Brain pericyte (primary cell): ENCODE measurements around the gene MED12L.
A peak's percentile ranks its signal among the peaks of the same experiment; 100 is the strongest.
"Not testable (repeated sequence)": the region's sequence is repeated elsewhere in the genome, so short reads cannot be mapped to it uniquely, and the experiment has no call there.

Experiments
- DNase-seq: peaks from one replicate; pipeline ENCODE4 v3.0.0-alpha.2; 2012; ENCODE audit warnings: low read depth, low spot score

MED12L gene

DNA sequence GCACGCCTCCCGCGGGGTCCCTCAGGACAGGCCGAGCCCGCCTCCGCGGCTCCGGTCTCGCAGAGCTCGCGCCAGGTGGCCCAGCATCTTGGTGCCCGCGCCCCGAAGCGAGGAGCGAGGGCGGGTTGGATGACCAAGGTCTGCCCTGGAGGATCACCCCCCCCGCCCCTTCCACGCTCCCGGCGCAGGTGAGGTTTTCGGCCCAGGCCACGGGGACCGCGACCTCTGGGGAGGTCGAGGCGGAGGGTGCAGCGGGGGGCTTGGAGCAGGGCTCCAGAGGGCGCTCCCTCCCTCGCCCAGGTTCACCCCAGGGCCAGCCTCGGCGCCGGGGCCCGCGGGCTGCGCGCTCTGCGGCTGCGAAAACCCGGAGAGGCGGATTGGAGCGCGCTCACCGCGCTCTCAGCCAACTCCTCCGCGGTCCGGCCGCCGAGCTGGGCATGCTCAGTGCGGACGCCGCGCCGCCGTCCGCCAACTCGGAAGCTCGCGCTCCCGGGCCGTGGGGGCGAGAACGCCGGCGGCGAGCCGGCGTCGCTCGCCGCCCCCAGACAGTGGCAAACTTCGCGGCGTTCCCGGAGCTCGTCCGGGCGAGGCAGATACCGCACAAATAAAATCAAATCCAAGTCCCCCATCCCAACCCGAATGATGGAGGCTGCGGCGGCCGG is at the start of gene MED12L:
MED12L (plus strand) TSS at position 438 of the 662 bp plus-strand sequence. CDS start 1,263 bp downstream, outside the sequence.
- DNase-seq = peak; percentile 7

DNA sequence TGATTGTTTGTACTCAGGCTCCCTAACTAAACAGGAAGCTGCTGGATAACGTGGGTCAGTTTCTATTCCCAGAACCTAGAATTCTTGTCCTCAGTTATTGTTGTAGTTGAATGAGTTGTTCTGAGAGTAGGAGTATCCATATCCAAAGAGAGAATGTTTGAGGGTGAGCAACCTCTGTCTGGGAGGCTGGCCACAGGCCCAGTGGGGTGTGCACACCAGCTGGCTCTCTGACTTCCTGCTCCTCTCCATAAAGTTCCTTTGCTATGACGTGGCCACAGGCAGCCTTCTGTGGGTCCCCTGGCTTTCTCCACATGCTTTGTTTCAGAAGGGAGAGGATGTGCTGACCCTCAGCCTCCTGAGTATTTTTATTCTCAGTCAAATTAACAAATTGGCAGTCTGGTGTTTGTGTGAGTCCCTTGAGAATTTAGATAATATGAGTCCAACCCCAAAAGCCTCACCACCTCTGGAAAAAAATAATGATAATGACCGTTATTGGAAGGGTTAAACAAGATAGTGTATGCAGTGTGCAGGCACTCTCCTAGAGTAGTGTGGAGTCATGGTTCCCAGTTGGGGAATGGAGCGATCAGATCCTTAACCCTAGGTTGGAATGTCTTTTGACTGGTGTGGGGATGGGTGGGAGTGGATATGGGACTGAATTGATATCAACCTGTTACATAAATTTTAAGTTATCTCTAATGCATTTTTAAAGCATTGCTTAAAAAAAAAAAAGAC is 47.6 kb upstream of the MED12L start:
- peak; percentile 91 for DNase-seq

DNA sequence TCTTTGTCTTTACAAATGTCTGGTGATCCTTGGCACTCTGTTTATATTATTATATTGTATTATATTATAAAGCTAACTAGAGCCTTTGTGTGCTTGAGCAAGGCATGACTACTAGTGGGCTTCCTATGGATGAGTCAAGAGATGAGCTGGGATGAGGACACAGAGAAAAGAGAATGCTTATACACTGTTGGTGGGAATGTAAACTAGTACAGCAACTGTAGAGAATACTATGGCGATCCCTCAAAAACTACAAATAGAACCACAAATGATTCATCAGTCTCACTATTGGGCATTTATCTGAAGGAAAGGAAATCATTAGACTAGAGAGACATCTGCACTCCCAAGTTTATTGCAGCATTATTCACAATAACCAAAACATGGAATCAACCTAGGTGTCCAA is 40.8 kb upstream of the MED12L start:
- DNase-seq = no peak

- DNase-seq = no peak
Measured at GRCh38 chr3:151047636-151048035, 37.8 kb upstream of the MED12L start.

GRCh38 chr3:151051533-151051932 is 33.9 kb upstream of the MED12L start:
- DNase-seq = no peak

GRCh38 chr3:151052346-151052745 is 33.1 kb upstream of the MED12L start:
- no peak for DNase-seq

DNA sequence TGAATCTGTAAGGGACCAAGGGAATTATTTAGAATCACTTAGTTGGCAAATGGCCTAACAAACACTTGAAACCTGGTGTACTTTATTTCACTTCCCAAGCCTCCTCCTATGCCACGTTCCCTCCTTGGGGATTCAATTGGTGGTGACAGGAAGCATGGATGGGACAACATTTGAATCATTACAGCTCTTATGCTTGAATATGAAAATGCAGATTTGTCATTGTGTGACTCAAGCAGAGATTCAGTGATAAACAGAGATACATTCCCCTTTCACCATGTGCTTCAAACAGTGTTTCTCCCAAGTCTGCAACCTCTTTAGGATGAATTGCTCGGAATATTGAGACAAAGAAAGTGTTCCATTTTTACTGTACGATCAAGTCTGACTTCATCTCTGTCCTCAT is 32.7 kb upstream of the MED12L start:
- no peak for DNase-seq

DNA sequence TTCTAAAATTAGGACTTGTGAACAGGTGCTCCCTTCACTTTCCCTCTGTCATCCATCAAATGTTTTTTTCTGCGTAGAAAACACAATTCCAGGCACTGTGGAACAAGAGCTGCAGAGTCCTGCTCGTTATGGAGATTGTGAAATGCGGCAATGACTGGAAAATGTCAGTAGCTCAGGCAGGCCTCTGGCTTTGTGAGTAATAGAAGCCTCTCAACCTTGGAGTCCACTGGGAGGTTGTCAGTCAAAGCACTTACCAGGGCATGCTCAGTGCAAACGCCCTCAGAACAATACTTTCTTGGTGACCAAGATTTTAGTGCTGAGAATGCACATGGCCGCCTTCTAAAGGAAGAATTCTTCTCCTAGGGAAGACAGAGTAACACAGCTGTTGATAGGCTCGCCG is 26.7 kb upstream of the MED12L start:
- no peak for DNase-seq

- no peak for DNase-seq
Measured at GRCh38 chr3:151062611-151063010, 22.9 kb upstream of the MED12L start.

DNA sequence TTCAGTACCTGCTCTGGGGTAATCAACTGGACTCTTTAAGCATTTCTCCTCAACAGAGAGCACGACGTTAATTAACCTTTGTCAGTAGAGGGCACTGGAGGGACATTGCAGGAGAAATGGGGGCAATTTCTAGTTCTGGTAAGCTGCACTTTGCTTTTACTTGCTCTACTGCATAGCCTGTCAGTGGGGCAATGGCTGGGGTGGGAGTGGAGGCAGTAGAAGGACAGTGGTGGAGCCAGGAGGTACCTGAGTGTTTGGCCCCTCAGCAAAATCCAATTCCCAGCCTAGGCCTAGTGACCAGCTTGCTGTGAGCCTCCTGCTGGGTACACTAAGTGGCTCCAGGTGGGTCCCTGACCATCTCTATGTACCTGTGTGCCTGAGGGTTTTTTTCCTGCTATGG is 18.3 kb upstream of the MED12L start:
- no peak for DNase-seq

DNA sequence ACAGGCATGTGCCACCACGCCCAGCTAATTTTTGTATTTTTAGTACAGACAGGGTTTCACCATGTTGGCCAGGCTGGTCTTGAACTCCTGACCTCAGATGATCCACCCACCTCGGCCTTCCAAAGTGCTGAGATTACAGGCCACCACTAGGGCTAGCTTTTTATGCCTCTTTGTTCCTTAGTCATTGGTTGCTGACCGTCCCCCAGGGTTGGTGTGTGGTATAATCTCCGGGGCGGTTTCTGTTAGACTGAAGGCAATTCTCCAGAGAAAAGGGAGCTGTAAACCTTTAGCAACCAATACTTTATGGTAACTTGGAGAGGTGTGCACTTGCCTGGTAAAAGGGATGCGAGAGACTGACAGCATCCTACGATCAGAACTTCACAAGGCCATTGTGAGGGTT is 12.6 kb upstream of the MED12L start:
- DNase-seq = not testable (repeated sequence)

DNA sequence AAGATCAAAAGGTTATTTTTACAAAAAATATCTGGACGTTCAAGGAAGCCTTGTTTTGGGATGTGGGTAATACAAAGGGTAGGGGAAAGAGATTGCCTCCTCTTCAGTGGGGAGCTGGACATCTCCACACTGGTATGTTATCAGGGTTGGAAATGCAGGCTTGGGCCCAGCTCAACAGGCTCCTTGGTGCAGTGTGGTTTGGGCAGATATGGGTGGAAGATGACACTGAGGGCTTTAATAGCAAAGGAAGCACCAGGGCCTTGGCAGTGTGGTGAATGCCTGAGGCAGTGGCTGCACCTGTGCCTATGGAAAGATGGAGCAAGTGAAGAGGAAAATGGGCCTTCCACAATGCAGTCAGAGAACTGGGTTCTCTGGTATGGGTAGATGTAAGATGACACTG is 11.2 kb upstream of the MED12L start:
- no peak for DNase-seq

DNA sequence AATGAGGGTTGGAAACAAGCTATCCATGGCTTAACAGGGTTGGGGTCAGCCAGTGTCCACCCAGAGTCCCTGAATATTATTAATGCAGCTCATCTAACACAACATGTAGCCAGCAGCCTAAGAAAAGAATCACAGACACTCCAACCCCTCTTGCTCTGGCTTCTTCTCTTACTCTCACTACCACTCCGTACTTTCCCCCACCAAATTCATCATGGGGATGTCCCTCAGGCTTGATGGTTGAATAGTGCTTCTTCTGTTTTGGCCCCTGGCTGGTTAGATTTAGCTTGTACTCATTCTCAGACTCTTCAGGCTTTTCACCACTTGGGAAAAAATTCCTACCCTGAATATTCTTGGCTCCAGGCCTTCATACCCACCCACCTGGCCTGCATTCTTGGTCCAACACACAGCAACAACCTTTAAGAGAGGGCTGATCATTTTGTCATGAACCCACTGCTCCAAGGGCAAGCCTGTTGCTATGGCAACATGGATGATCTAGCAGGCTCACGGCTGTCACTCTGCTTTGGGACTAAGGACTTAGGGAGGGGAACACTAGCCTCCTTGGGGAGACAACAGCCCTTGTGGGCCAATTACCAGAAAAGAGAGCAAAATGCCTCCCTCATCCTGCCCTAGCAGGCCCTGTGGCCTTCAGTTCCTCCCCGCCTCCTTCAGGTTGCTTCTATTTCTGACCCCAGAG is 9.4 kb upstream of the MED12L start:
- DNase-seq = no peak

- no peak for DNase-seq
Measured at GRCh38 chr3:151076626-151077025, 8.8 kb upstream of the MED12L start.

GRCh38 chr3:151081082-151081481 is 4.4 kb upstream of the MED12L start:
- not testable (repeated sequence) for DNase-seq

- DNase-seq = no peak
Measured at GRCh38 chr3:151082880-151083838, 2.3 kb upstream of the MED12L start.

- DNase-seq = no peak
Measured at GRCh38 chr3:151084893-151085226, 604 bp upstream of the MED12L start.

DNA sequence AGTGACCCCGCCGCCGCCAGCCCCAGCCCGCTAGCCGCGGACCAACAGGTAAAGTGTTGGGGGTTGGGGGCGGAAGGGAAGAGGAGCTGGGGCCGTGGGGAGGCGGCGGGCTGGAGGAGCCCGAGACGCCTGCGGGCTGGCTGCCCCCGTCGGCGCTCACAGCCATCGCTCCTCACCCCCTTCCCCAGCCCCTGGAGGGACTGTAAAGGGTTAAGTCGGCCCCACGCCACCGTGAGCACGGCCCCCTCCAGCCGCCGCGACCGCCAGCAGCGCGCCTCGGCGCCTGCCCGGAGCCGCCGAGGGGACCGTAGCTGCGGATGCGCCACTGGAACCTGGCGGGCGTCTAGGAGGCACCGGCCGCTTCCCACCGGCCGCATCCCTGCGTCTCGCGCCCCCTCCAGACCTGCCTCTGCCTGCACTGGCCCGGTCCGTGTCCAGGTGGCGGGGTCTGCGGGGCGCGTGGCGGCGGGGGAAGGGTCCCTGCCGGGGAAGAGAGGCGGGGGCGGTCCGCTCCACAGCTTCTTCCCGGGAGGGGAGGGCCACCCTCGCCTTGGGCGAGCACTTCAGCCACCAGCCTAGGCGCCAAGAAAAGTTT is 522 bp downstream of the MED12L start:
- DNase-seq = no peak

DNA sequence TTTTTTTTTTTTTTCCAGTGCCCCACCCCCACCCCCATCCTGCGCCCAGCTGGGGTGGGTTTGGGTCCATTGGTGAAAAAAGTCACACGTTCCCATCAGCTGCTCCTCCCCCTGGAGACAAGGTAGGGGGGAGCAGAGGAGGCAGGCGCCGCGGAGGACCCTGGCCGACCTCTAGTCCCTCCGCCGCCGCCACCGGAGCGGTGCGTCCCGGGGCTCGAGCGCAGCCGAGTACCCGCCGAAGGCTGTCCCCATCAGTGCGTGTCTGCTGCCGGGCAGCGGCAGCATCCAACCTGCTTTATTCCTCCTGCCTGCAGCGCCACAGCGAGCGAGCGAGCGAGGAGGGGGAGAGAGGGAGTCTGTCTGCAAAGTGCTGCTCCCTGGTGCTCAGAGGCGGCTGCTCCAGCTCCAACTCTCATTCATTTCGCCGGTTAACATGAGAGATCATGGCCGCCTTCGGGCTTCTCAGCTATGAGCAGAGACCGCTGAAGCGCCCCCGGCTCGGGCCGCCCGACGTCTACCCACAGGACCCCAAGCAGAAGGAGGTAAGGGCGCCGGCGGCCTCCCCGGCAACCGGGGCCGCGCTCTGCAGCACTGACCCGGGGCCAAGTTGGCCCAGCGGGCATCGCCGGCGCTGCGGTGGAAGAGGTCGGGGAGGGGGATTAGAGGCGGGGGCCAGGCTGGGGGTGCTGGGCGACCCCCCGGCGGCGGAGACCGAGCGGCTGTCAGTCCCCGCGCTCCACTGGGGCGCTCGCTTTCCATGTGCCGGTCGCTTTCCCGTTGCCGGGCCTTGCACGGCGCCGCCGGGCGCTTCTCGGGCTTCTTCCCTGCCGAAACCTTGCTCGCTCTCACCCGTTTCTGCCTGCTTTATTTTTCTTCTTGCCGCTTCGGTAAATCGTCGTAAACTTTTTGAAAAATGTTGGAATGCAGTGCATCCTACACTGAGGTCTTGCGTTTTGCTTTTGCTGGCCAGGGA is 1.3 kb downstream of the MED12L start:
- peak; percentile 66 for DNase-seq

GRCh38 chr3:151087648-151088047 is 2.2 kb downstream of the MED12L start:
- DNase-seq = no peak
